ENCODE results near the gene CASP7.

CASP7 gene

GRCh38 chr10:113736576-113736975 lies 56.9 kb downstream of the CASP7 start:
- DNase-seq (ENCODE audit: extremely low read depth, low read depth) = no peak
- no peak overlapping the region for H3K4me3 ChIP-seq (replicated peaks; ENCODE audit: low read depth, low read length)
- TF ChIP-seq, protein P1, sequence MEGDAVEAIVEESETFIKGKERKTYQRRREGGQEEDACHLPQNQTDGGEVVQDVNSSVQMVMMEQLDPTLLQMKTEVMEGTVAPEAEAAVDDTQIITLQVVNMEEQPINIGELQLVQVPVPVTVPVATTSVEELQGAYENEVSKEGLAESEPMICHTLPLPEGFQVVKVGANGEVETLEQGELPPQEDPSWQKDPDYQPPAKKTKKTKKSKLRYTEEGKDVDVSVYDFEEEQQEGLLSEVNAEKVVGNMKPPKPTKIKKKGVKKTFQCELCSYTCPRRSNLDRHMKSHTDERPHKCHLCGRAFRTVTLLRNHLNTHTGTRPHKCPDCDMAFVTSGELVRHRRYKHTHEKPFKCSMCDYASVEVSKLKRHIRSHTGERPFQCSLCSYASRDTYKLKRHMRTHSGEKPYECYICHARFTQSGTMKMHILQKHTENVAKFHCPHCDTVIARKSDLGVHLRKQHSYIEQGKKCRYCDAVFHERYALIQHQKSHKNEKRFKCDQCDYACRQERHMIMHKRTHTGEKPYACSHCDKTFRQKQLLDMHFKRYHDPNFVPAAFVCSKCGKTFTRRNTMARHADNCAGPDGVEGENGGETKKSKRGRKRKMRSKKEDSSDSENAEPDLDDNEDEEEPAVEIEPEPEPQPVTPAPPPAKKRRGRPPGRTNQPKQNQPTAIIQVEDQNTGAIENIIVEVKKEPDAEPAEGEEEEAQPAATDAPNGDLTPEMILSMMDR (IDR thresholded peaks at IDR 0.05; ENCODE audit: low read depth, low read length, missing control alignments) = no peak

DNA sequence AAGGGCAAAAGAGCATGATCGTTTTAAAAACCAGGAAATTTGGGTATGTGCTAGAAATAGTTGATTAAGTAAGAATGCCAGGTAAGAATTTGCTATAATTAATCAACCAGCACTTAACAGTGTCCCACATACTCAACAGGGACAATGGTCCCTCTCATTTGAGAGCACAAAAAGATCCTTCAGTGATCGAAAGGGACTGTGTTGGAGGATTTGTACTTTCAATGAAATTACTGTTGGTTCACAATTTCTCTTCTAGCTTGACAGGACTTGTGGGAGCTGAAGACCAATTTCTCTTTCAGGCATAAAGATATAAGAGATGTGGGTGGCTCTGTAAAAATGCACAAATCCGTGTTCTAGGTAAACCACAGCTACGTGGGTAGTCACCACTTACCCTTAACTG lies 59.3 kb downstream of the CASP7 start:
- H3K4me3 ChIP-seq (replicated peaks; ENCODE audit: low read depth, low read length) = no peak overlapping the region
- DNase-seq (ENCODE audit: extremely low read depth, low read depth) = no peak
- TF ChIP-seq, protein P1 (IDR thresholded peaks at IDR 0.05; ENCODE audit: low read depth, low read length, missing control alignments) = no peak

DNA sequence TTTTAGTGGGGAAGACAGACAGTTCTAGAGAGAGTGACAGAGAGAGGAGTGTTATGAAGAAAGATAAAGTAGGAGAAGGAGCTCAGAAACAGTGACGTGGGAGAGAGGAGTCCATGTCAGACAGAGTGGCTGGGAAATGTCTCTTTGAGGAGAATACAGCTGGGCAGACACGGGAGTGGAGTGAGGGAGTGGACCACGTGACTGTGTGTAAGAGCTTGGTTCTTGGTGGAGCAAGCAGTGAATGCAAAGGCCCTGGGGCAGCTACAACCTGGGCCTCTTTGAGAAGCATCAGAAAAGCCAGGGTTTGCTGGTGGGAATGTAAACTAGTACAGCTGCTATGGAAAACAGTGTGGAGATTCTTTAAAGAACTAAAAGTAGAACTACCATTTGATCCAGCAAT lies 59.9 kb downstream of the CASP7 start:
- DNase-seq (ENCODE audit: extremely low read depth, low read depth) = no peak
- TF ChIP-seq, protein P1 (IDR thresholded peaks at IDR 0.05; ENCODE audit: low read depth, low read length, missing control alignments) = no peak
- H3K4me3 ChIP-seq (replicated peaks; ENCODE audit: low read depth, low read length) = no peak overlapping the region

DNA sequence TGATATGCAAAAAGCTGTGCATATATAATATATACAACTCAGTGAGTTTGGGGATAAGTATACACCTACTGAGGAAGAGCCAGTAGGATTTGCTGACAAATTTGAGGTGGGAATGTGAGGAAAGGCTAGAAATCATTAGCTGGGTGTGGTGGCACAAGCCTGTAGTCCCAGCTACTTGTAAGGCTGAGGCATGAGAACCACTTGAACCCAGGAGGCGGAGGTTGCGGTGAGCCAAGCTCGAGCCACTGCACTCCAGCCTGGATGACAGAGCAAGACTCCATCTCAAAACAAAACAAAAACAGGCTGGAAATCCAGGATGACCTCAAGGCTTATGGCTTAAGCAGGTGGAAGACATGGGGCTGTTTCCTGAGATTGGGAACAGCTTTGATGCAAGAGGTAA lies 61.1 kb downstream of the CASP7 start:
- DNase-seq (ENCODE audit: extremely low read depth, low read depth) = no peak
- no peak overlapping the region for H3K4me3 ChIP-seq (replicated peaks; ENCODE audit: low read depth, low read length)
- TF ChIP-seq, protein P1 (IDR thresholded peaks at IDR 0.05; ENCODE audit: low read depth, low read length, missing control alignments) = no peak

GRCh38 chr10:113742466-113742865 lies 62.8 kb downstream of the CASP7 start:
- no peak for DNase-seq (ENCODE audit: extremely low read depth, low read depth)
- no peak overlapping the region for H3K4me3 ChIP-seq (replicated peaks; ENCODE audit: low read depth, low read length)
- TF ChIP-seq, protein P1 (IDR thresholded peaks at IDR 0.05; ENCODE audit: low read depth, low read length, missing control alignments) = no peak

GRCh38 chr10:113743594-113743993 lies 63.9 kb downstream of the CASP7 start:
- no peak for DNase-seq (ENCODE audit: extremely low read depth, low read depth)

GRCh38 chr10:113745374-113745773 lies 65.7 kb downstream of the CASP7 start:
- TF ChIP-seq, protein P1 (IDR thresholded peaks at IDR 0.05; ENCODE audit: low read depth, low read length, missing control alignments) = no peak
- DNase-seq (ENCODE audit: extremely low read depth, low read depth) = no peak

More at GRCh38 chr10:113743594-113743993, 63.9 kb downstream of the CASP7 start:
- H3K4me3 ChIP-seq (replicated peaks; ENCODE audit: low read depth, low read length) = no peak overlapping the region
- TF ChIP-seq, protein P1 (IDR thresholded peaks at IDR 0.05; ENCODE audit: low read depth, low read length, missing control alignments) = no peak

More at GRCh38 chr10:113745374-113745773, 65.7 kb downstream of the CASP7 start:
- H3K4me3 ChIP-seq (replicated peaks; ENCODE audit: low read depth, low read length) = no peak overlapping the region
